ENCODE data around the gene LCN9.

LCN9 gene

DNA sequence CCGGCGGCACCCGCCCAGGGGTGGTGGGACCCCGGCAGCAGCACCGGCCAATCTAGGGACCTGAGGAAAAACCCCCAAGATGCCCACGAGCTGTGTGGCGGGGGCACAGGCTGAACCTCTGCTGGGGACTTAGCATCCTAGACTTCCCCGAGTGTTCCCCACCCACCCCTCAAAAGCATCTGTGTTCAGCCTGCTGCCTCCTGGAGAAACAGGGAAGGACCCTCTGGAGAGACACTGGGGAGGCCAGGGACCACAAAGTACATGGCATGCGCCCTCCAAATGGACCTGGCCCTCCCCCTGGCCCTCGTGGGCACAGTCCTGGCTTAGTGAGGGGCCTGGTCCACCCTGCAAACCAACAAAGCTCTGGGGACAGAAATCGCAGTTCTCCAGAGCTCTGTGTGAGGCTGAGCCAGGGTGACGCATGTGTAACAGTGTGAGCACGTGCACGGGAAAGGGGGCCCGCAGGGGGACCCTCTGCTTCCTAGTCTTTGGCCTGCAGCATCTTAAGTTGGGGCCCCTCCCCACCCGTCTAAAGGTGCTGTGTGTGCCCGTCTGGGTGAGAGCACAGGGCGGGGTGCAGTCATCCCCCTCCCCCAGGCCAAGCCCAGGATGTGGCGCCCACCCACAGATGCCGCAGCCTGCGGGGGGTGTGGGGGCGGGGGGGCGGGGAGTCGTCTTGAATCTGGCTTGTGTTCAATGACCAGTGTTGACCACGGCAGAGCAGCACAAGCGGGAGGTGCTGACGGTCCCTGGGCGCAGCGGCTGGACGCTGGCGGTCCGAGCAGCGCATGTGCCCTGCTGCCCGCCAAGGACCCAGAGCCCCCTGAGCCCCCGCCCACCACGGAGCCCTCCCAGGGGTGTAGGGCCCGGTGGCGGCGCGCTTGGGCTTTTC lies 38.2 kb downstream of the LCN9 start:
- DNase-seq: no peak

DNA sequence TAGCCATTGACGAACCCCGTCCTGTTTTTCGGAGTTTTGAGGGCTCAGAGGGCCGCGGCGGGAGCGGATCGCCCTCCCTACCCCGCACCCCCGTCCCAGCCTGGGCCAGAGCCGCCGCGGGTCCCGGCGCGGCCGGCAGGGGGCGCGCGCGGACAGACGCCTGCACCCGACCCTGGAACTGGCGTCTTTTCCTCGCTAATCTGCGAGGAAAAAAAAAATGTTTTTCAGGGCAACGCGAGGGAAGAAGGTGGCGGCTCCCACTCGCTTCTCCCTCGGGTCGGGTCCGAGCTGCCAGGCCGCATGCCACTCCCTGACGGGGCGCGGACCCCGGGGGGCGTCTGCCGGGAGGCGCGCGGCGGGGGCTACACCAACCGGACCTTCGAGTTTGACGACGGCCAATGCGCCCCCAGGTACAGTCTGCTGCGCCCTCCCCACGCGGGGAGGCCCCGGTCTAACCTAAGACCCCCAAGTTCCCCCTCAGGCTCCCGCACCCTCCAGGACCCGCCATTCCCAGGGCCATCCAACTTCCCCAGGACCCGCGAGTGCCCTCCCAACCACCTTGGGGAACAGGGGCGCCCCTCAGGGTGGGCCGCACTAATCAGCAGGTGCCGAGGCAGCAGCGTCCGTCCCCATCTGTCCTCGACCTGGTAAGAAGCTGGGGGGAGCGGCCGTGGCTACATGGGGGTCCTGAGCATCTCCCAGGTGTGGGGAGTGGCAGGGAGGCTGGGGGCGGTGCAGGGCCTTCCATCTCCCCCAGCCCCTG lies 39.0 kb downstream of the LCN9 start, which contains the start of gene KCNT1:
KCNT1 (plus strand) TSS at position 227 of the 763 bp plus-strand sequence; CDS start at position 301, 74 bp downstream.
- DNase-seq: peak; percentile 77

- no peak for DNase-seq
Observed at GRCh38 chr9:135703726-135704125, 40.6 kb downstream of the LCN9 start.

DNA sequence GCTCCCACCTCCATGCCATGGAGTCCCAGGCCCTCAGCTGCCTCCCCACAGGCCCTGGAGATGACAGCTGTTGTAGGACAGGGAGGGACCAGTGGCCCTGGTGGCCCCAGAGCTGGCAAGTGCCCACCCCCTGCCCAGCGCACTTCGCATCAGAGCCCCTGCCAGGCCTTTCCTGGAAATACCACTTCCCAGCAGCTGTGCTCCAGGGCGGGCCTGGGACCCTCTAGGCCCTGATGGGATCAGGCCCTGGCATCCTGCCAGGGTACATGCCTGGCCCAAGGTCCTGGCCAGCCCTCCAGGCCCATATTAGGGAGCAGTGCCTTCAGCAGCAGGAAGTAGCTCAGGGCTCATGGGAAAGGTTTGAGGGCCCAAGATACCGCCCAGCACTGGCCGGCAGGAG lies 41.4 kb downstream of the LCN9 start:
- peak; percentile 64 for DNase-seq

DNA sequence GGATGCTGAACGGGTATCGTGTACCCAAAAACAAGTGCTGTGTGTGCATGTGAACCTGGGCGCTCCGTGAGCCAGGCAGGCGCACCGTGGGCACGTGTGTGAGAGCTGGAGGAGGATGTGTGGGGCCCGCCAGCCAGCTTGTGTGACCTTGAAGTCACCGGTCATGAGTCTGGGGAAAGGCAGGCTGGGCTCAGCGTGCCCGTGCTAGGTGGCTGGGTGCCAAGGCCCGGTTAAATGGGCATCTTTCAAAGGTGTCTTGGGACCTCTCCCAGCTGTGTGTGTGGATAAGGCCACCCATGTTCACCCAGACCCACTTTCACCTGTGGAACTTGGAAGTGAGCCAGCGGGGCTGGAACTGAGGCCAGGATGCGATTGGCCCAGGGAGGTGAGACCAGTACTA lies 42.3 kb downstream of the LCN9 start:
- DNase-seq: no peak

GRCh38 chr9:135706288-135706687 lies 43.2 kb downstream of the LCN9 start:
- DNase-seq: no peak

DNA sequence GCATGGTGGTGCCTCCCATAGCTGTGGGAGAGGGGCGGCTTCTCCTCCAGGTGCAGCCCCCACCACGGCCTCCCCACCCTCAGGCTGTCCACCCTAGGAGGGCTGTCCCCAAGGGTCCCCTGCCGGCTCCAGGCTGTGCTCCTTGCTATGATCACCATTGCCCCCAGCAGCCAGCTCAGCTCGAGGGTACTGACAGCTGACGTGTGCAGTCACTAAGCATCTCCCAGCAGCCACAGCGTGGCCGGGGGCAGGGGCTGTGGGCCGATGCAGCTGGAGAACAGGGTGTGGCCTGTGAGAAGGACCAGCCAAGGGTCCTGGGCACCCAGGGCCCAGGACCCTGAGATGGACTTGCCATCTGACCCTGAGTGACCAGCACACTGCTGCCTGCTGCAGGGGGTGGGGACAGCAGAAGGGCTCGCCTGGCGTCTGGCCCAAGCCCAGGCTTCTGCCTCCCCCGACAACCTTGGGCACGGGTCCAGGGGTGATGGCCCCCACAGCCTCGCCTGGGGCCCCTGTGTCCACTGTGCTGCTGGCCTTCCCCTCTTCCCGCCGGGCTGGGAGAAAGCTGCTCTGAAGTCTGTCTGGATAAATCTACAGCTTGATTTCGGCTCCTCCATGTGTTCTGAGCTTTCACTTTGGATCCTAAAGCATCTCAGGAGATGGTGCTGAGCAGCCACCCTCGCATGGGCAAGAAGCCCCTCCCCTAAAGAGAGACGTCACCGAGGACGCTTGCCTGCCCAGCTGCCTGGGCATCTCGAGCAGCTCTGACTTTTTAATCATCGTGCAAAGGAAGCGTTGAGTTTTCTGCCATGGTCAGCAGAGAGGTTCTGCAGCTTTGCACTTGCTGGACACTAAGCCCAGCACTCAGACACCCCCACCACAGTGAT lies 44.4 kb downstream of the LCN9 start:
- DNase-seq: no peak

DNA sequence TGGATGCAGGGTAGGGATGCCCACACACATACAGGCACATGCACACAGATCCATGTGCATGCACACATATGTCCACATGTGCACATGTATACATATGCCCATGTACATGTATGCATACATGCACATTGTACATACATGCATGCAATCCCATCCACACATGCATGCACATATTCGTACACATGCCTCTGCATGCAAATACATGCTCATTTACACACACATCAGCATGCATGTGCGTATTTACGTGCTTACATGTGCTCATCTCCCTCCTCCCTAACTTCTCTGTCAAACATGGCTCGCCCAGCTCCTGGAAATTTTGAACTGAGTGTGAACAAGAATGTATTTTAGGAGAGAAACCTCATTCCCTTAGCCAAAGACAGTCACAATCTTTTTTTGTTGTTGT lies 45.1 kb downstream of the LCN9 start:
- no peak for DNase-seq

GRCh38 chr9:135711391-135711790 lies 48.3 kb downstream of the LCN9 start:
- no peak for DNase-seq

DNA sequence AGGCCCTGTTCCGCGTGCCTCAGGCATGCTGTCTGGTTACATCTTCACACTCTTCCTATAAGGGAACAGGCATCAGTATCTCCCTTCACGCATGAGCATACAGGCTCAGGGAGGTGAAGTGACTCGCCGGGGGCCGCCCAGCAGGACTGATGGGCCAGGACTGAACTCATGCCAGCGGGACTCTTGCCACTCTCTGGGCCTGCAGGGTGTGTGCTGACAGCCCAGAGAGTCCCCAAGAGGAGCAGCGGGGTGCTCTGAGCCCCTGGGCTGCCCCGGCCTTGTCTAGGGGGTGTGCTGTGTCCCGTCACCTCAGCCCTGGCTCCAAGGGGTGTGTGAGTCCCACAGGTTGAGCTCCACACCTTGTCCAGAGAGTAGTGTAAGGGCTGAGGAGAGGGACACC lies 48.8 kb downstream of the LCN9 start:
- DNase-seq: no peak

DNA sequence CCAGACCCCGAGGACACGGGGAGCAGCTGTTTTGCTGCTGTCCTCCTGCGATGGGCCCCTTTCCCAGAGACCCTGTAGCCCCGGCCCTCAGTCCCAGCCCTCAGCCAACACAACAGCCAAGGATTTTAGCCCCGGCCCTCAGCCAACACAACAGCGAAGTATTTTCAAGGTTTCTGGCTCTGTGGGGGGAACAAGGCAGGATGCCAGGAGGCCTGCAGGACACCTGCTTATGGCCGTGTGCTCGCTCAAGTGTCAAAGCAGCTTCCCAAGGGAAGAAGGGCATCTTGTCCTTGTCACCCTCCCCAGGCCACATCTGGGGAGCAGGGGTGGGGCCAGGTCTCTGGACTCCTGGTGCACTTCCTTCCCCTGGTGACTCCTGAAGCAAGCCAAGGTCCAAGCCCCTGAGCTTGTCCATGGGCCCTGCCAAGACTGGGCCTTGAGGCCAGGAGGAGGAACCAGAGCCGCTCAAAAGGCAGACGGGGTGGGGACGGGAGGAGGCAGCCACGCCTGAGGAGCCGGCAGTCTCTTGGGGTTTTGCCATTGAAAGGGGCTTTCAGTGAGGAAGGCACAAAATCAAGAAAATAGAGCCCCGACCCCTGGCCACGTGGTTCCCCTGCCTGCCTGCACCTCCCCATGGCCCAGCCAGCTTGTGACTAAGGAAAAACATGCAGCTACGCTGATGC lies 49.6 kb downstream of the LCN9 start:
- DNase-seq: peak; percentile 71

DNA sequence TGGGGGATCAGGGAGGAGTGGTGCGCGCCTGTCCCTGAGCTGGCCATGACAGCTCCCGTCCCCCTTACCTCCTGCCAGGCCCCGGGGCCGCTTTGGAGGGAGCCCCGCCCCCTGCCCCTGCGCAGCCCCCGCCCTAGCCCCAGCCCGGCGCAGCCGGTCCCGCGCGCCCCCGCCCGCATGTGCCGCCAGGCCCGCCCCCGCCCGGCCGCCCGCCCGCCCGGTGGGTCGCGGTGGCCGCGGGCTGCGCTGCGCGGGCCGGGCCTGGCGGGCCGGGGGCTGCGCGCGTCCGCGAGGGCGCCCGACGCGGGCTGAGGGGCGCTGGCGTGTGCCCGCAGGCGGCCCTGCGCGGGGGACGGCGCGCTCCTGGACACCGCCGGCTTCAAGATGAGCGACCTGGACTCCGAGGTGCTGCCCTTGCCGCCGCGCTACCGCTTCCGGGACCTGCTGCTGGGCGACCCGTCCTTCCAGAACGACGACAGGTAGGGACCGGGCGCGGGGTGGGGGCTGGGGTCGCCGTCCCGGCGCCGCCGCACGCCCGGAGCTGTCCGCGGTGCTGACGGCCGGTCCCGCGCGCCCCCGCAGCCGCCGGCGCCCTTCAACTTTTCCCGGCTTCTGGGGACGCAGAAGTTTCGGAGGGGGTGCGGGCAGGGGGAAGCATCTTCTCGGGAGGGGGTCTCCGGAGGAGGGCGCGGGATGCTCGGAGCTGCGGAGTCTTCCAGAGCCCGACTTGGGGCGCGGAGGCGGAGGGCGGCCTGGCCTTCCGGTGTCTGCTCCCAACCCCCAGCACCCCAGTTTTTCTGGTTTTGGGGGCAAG lies 51.3 kb downstream of the LCN9 start:
- DNase-seq: no peak

DNA sequence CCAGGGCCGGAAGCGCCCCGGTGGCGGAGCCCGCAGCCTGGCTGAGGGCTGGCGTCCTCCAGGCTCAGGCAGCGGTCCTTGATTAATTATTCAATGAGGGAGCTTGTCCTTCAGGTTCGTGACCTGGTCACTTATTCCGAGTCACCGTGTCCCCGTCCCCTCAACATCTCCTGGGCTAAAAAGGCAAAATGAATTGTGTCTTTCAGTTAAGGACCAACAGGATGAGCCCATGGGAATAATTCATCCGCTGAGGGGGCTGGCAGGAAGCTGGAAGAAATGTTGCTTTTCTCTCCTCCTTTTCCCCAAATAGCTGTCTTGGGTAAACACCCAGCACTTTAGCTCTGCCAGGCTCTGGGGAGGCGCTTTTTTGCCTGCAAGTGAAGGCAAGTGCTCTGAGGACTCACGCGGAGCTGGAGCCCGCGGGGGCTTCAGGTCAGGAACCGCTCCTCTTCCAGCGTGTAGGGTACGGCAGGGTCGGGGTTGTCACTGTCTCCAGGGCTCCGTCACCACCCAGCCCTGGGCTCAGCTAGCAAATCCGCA lies 52.0 kb downstream of the LCN9 start:
- no peak for DNase-seq

DNA sequence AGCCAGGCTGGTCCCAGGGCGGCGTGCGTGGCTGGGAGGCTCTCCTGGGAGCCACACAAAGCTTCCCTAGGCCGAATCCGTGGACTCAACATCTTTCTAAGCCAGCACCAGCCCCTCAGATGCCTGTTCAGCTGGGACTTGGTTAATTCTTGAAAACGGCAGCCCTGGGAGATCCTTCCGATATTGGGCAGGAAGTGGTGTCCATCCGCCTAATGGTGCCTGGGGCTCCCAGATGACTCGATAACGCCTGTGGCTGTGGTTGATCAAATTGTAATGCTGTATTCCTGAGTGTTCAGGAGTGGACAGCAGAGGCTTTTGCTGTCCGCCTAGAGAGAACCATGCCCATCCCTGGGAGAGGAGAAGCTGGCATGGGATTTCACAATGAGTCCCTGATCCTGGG lies 52.9 kb downstream of the LCN9 start:
- no peak for DNase-seq
